Fibroblast of pulmonary artery (primary cell): Measurements from ENCODE around the gene LSP1.

ENCODE experiments used
- DNase-seq: peaks from one replicate; pipeline ENCODE4 v3.0.0-alpha.2; 2010; ENCODE audit warnings: low read depth
- H3K4me3 ChIP-seq: replicated peaks from 2 replicates; pipeline ENCODE4 v1.5.1; 2011; ENCODE audit warnings: low read depth, mild to moderate bottlenecking, control low read depth, low read length, moderate library complexity
- CTCF ChIP-seq: IDR thresholded peaks from 2 replicates; pipeline ENCODE4 v1.5.1; 2011; ENCODE audit warnings: mild to moderate bottlenecking, control low read depth, low read length, inconsistent platforms; ENCODE audit errors: missing control alignments

Gene LSP1

GRCh38 chr11:1922481-1923081 lies 69.7 kb downstream of the LSP1 start:
- H3K4me3 ChIP-seq, result no peak overlapping the region
- TF ChIP-seq CTCF, result no peak
- no peak for DNase-seq

DNA sequence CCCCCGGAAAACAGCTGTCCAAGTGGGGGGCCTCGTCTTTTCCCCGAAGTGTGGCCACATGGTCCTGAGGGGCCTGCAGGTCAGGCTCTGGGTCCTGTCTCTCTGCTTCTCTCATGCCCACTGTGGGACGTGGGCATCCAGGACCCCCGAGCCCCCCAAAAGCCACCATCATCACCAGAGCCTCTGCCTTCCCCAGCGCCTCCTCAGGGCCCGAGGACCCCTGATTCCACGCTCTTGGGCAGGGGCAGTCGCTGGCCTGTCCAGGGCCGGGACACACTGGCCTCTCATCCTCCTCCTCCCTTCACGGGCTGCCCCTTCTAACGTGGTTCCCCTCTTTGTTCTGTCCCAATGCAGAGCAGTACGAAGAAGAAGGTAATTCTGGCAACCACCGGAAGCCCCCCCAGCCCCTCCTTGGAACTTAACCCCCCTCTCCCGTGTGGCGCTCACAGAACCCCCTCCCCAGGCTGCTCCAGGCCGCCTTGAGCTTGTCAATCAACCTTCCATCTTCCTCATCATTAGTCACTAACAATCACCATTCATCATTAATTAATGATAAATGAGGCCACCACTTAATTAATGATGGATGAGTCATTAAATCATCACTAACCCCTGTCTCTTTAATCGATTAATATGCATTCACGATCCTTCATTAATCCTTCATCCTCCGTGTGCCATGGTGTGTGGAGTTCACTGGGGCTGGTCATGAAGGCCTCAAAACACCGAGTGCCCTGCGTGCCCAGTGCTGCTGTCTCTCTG lies 70.5 kb downstream of the LSP1 start:
- no peak for TF ChIP-seq CTCF
- H3K4me3 ChIP-seq, result no peak overlapping the region
- DNase-seq, result no peak

GRCh38 chr11:1924181-1924580 lies 71.3 kb downstream of the LSP1 start:
- DNase-seq, result no peak
- no peak for TF ChIP-seq CTCF
- H3K4me3 ChIP-seq, result no peak overlapping the region

DNA sequence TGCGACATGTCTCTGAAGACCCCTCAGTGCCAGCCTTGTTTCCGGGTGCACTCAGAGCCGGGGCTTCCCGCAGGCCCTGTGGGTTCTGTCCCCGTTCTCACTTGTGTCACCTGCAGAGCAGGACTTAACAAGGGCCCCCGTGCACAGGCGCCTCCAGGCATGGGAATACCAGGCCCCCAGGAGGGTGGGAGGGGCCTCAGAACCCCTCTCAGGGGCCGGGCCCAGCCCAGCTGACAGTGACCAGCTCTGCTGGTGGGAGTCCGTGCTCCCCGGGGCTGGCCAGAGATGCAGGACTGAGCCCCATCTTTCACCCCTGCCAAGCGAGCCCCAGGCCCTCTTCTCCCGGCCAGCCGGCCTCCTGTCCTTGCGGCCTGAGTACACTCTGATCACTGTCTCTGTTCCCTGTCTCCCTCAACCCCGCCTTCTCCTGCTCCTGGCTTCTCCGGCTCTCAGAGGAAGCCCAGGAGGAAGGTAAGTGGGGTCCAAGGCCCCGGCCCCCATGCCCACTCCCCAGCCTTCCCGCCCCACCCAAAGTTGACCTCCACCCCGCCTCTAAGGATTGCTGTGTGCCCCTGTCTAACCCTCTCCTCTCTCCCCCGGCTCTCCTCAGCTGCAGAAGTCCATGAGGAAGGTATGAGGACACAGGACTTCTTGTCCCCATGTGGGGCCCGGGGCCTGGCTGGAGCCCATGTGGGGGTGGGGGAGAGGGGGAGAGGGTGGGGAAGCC lies 71.9 kb downstream of the LSP1 start:
- no peak for DNase-seq
- no peak for TF ChIP-seq CTCF
- H3K4me3 ChIP-seq, result no peak overlapping the region

- H3K4me3 ChIP-seq, result no peak overlapping the region
- DNase-seq, result no peak
- no peak for TF ChIP-seq CTCF
Observed at GRCh38 chr11:1925373-1926155, 72.7 kb downstream of the LSP1 start.

GRCh38 chr11:1926156-1927025 lies 73.5 kb downstream of the LSP1 start:
- no peak overlapping the region for H3K4me3 ChIP-seq
- TF ChIP-seq CTCF, result no peak
- DNase-seq, result no peak
